Measurements from ENCODE around the gene DAZAP1. TPM values are rescaled to one million over a fixed set of nuclear protein-coding genes. Genes with fewer than 3 reads are reported as not detected.

DAZAP1 gene
- total and polyA plus RNA-seq, 7 experiments from 2014 or later = 5.0 to 227 (median 138) TPM

GRCh38 chr19:1377176-1377964 is 30.0 kb upstream of the DAZAP1 start:
- H3K36me3 Mint-ChIP-seq = peaks cover 0 to 11% (median 0%) of the 10 kb centered on the region in 5 donors
- Histone ChIP-seq H3K36me3 (ENCODE audit: control insufficient read depth in 2 of 3, insufficient read depth in 3 of 3, low read length in 3 of 3) (peaks cover 0 to 28% (median 0%) of the 10 kb centered on the region in 3 experiments), H3K9me3 (ENCODE audit: control insufficient read depth in 2 of 3, low read length in 3 of 3) (no peaks in the 10 kb centered on the region), H3K4me1 (ENCODE audit: control insufficient read depth in 2 of 2, insufficient read depth in 2 of 2, low read length in 2 of 2) (no peaks in the 10 kb centered on the region), H3K4me3 (ENCODE audit: low read length) (no peak overlapping the region), H3K27ac (ENCODE audit: low read depth, low read length) (no peak overlapping the region), H3K27me3 (ENCODE audit: control insufficient read depth in 2 of 2, insufficient read depth in 2 of 2, low read length in 2 of 2) (no peaks in the 10 kb centered on the region)
- H3K27ac Mint-ChIP-seq = no peak overlapping the region
- CTCF ChIA-PET = no interaction called here
- H3K9me3 Mint-ChIP-seq = no peaks in the 10 kb centered on the region
- ATAC-seq = no peak
- no peaks in the 10 kb centered on the region for H3K27me3 Mint-ChIP-seq
- no peak for DNase-seq
- intact Hi-C loops (cut with micrococcal nuclease) = no loop called here
- H3K4me3 Mint-ChIP-seq = no peak overlapping the region
- H3K4me1 Mint-ChIP-seq = peaks cover 0 to 4% (median 0%) of the 10 kb centered on the region in 7 donors
- POLR2A ChIA-PET = no interaction called here

GRCh38 chr19:1377965-1378785 is 29.2 kb upstream of the DAZAP1 start:
- POLR2A ChIA-PET = no interaction called here
- H3K4me3 ChIP-seq (ENCODE audit: low read length) = no peak overlapping the region
- CTCF ChIA-PET = no interaction called here
- H3K27me3 ChIP-seq (ENCODE audit: control insufficient read depth in 2 of 2, insufficient read depth in 2 of 2, low read length in 2 of 2) = no peaks in the 10 kb centered on the region
- no peak for ATAC-seq
- H3K4me3 Mint-ChIP-seq = no peak overlapping the region
- H3K9me3 ChIP-seq (ENCODE audit: control insufficient read depth in 2 of 3, low read length in 3 of 3) = no peaks in the 10 kb centered on the region
- H3K27ac ChIP-seq (ENCODE audit: low read depth, low read length) = no peak overlapping the region
- peaks cover 4 to 7% (median 5%) of the 10 kb centered on the region in 7 donors for H3K4me1 Mint-ChIP-seq
- H3K36me3 ChIP-seq (ENCODE audit: control insufficient read depth in 2 of 3, insufficient read depth in 3 of 3, low read length in 3 of 3) = peaks cover 0 to 23% (median 0%) of the 10 kb centered on the region in 3 experiments
- H3K27me3 Mint-ChIP-seq = peaks cover 0 to 5% (median 0%) of the 10 kb centered on the region in 5 donors
- no peak for DNase-seq
- intact Hi-C loops (cut with micrococcal nuclease) = no loop called here
- H3K9me3 Mint-ChIP-seq = peaks cover 0 to 5% (median 0%) of the 10 kb centered on the region in 11 donors
- H3K27ac Mint-ChIP-seq = no peak overlapping the region
- H3K36me3 Mint-ChIP-seq = peaks cover 0 to 11% (median 0%) of the 10 kb centered on the region in 5 donors
- no peaks in the 10 kb centered on the region for H3K4me1 ChIP-seq (ENCODE audit: control insufficient read depth in 2 of 2, insufficient read depth in 2 of 2, low read length in 2 of 2)

DNA sequence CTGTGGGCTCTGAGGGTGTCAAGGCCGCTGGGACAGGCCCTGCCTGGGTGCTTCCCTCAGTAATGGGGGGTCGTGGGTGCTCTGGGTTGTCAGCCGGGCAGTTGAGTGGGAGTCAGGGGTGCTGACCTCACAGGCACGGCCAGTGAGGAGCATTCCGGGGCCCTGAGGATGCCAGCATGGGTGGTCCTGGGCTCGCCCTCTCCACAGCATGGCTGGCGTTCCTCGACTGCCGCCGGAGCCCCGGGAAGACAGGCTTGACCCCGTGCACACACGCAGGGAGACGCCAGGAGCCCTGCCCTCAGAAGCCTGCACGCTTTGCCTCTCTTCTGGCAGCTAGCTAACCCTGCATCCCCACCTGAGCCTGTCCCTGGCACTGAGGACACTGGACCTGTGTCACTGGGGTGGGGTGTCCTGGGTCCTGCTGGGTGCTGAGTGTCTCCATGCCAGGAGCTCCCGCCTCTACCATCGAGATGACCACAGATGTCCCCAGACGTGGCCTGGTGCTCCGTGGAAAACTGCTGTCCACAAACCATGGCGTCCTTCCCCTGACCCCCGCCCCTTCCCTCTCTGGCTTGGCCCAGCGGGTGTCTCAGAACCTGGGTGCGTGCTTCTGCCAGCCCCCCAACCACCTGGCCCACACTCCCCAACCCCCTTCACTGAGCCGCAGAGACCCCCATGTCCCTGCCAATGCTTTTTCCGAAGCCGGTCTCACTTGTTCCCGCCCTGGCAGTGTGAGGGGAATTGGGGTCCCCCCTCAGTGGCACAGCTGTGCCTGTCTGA is 28.1 kb upstream of the DAZAP1 start:
- peaks cover 0 to 12% (median 0%) of the 10 kb centered on the region in 11 donors for H3K9me3 Mint-ChIP-seq
- no peak overlapping the region for H3K4me3 Mint-ChIP-seq
- peaks cover 0 to 9% (median 0%) of the 10 kb centered on the region in 5 donors for H3K36me3 Mint-ChIP-seq
- intact Hi-C loops (cut with micrococcal nuclease) = no loop called here
- no peak for DNase-seq
- ChIA-PET CTCF (no interaction called here), POLR2A (no interaction called here)
- no peaks in the 10 kb centered on the region for H3K9me3 ChIP-seq (ENCODE audit: control insufficient read depth in 2 of 3, low read length in 3 of 3)
- H3K4me1 ChIP-seq (ENCODE audit: control insufficient read depth in 2 of 2, insufficient read depth in 2 of 2, low read length in 2 of 2) = peaks cover 2% of the 10 kb centered on the region in 2 donors
- no peak overlapping the region for H3K27ac Mint-ChIP-seq
- H3K27me3 ChIP-seq (ENCODE audit: control insufficient read depth in 2 of 2, insufficient read depth in 2 of 2, low read length in 2 of 2) = no peaks in the 10 kb centered on the region
- ATAC-seq = no peak
- peaks cover 0 to 16% (median 0%) of the 10 kb centered on the region in 3 experiments for H3K36me3 ChIP-seq (ENCODE audit: control insufficient read depth in 2 of 3, insufficient read depth in 3 of 3, low read length in 3 of 3)
- H3K27ac ChIP-seq (ENCODE audit: low read depth, low read length) = no peak overlapping the region
- peaks cover 0 to 10% (median 3%) of the 10 kb centered on the region in 5 donors for H3K27me3 Mint-ChIP-seq
- H3K4me1 Mint-ChIP-seq = peaks cover 7 to 12% (median 9%) of the 10 kb centered on the region in 7 donors
- H3K4me3 ChIP-seq (ENCODE audit: low read length) = no peak overlapping the region

DNA sequence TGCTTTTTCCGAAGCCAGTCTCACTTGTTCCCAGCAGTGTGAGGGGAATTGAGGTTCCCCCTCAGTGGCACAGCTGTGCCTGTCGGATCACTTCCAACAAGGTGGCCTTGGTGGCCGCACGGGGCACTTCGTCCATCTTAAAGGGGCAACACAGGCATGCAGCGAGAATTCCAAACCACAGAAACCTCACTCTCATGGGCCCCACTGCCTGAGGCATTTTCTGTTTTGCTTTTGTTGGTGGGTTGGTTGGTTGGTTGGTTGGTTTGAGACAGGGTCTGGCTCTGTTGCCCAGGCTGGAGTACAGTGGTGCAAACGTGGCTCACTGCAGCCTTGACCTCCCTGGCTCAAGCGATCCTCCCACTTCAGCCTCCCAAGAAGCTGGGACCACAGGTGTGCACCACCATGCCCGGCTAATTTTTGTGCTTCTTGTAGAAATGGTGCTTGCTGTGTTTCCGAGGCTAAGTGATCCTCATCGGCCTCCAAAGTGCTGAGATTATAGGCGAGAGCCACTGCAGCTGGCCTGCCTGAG is 27.4 kb upstream of the DAZAP1 start:
- no peak overlapping the region for H3K27ac Mint-ChIP-seq

GRCh38 chr19:1382250-1382649 is 25.1 kb upstream of the DAZAP1 start:
- H3K9me3 Mint-ChIP-seq = peaks cover 0 to 12% (median 0%) of the 10 kb centered on the region in 11 donors
- peaks cover 5 to 9% of the 10 kb centered on the region in 2 donors for H3K4me1 ChIP-seq (ENCODE audit: control insufficient read depth in 2 of 2, insufficient read depth in 2 of 2, low read length in 2 of 2)
- peaks cover 12 to 30% (median 22%) of the 10 kb centered on the region in 7 donors for H3K4me1 Mint-ChIP-seq
- peaks cover 0 to 9% (median 0%) of the 10 kb centered on the region in 5 donors for H3K36me3 Mint-ChIP-seq
- intact Hi-C loops (cut with micrococcal nuclease) = loop anchor here in 1 of 2 donors (2.0 kb wide), 1 partner anchor 27 kb away; a partner anchor contains a TSS
- peaks cover 0 to 17% (median 0%) of the 10 kb centered on the region in 3 experiments for H3K36me3 ChIP-seq (ENCODE audit: control insufficient read depth in 2 of 3, insufficient read depth in 3 of 3, low read length in 3 of 3)
- H3K27me3 Mint-ChIP-seq = peaks cover 0 to 10% (median 3%) of the 10 kb centered on the region in 5 donors
- DNase-seq = no peak
- H3K27me3 ChIP-seq (ENCODE audit: control insufficient read depth in 2 of 2, insufficient read depth in 2 of 2, low read length in 2 of 2) = no peaks in the 10 kb centered on the region
- H3K4me3 ChIP-seq (ENCODE audit: low read length) = no peak overlapping the region
- no peak overlapping the region for H3K27ac Mint-ChIP-seq
- H3K4me3 Mint-ChIP-seq = no peak overlapping the region
- H3K9me3 ChIP-seq (ENCODE audit: control insufficient read depth in 2 of 3, low read length in 3 of 3) = no peaks in the 10 kb centered on the region
- H3K27ac ChIP-seq (ENCODE audit: low read depth, low read length) = no peak overlapping the region
- CTCF ChIA-PET = no interaction called here
- no peak for ATAC-seq
- POLR2A ChIA-PET = interaction anchor here (0.9 to 1.4 kb wide), 2 partner anchors 25 to 248 kb away, joined by 3 to 4 read pairs; no protein-coding TSS in a partner anchor

More for the DNA sequence above, 27.4 kb upstream of the DAZAP1 start:
- Histone ChIP-seq H3K27ac (ENCODE audit: low read depth, low read length) (no peak overlapping the region), H3K9me3 (ENCODE audit: control insufficient read depth in 2 of 3, low read length in 3 of 3) (no peaks in the 10 kb centered on the region), H3K4me1 (ENCODE audit: control insufficient read depth in 2 of 2, insufficient read depth in 2 of 2, low read length in 2 of 2) (peaks cover 5 to 9% of the 10 kb centered on the region in 2 donors), H3K27me3 (ENCODE audit: control insufficient read depth in 2 of 2, insufficient read depth in 2 of 2, low read length in 2 of 2) (no peaks in the 10 kb centered on the region), H3K36me3 (ENCODE audit: control insufficient read depth in 2 of 3, insufficient read depth in 3 of 3, low read length in 3 of 3) (peaks cover 0 to 13% (median 0%) of the 10 kb centered on the region in 3 experiments), H3K4me3 (ENCODE audit: low read length) (no peak overlapping the region)
- peaks cover 0 to 9% (median 0%) of the 10 kb centered on the region in 5 donors for H3K36me3 Mint-ChIP-seq
- DNase-seq (no peak), ATAC-seq (no peak)
- no peak overlapping the region for H3K4me3 Mint-ChIP-seq
- H3K9me3 Mint-ChIP-seq = peaks cover 0 to 12% (median 0%) of the 10 kb centered on the region in 11 donors
- intact Hi-C loops (cut with micrococcal nuclease) = no loop called here
- ChIA-PET POLR2A (no interaction called here), CTCF (no interaction called here)
- peaks cover 7 to 19% (median 17%) of the 10 kb centered on the region in 7 donors for H3K4me1 Mint-ChIP-seq
- H3K27me3 Mint-ChIP-seq = peaks cover 0 to 10% (median 3%) of the 10 kb centered on the region in 5 donors

Data from naive thymus-derived CD4-positive, alpha-beta T cell (primary cell).